GM12801 (cell line): ENCODE measurements around the gene GLOD5.

Source experiments
- TF ChIP-seq, protein P1 (sequence below): IDR thresholded peaks from one replicate; pipeline ENCODE4 v1.5.1; 2011; ENCODE audit warnings: control low read depth; ENCODE audit not compliant: insufficient read length; ENCODE audit errors: extremely low read depth

The GLOD5 gene

DNA sequence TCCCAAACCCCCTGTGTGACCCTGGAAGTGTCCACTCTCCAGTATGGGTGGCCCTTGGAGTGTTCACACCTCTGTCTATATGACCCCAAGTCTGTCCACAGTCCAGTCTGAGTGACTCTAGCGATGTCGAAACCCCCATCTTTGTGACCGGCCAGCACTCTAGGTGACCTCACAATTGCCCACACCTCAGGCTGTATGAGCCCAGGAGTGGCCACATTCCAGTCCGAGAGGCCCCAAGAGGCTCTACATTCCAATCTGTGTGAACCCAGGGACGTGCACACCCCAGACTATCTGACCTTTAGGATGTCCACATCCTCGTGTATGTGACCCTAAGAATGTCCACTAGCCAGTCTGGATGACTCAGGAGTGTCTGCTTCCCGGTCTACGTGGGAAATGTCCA, 7.3 kb upstream of the GLOD5 start:
- TF ChIP-seq, protein P1, sequence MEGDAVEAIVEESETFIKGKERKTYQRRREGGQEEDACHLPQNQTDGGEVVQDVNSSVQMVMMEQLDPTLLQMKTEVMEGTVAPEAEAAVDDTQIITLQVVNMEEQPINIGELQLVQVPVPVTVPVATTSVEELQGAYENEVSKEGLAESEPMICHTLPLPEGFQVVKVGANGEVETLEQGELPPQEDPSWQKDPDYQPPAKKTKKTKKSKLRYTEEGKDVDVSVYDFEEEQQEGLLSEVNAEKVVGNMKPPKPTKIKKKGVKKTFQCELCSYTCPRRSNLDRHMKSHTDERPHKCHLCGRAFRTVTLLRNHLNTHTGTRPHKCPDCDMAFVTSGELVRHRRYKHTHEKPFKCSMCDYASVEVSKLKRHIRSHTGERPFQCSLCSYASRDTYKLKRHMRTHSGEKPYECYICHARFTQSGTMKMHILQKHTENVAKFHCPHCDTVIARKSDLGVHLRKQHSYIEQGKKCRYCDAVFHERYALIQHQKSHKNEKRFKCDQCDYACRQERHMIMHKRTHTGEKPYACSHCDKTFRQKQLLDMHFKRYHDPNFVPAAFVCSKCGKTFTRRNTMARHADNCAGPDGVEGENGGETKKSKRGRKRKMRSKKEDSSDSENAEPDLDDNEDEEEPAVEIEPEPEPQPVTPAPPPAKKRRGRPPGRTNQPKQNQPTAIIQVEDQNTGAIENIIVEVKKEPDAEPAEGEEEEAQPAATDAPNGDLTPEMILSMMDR, result no peak

DNA sequence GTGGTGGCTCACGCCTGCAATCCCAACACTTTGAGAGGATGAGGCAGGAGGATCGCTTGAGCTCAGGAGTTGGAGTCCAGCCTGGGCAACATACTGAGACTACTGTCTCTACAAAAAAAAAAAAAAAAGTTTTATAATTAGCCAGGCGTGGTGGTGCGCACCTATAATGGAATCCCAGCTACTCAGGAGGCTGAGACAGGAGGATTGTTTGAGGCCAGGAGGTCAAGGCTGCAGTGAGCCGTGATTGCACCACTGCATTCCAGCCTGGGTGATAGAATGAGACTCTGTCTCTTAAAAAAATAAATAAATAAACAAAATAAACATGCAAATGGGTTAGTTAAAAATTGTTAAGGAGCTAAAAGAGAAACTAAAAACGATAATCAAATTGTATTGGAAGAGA, 7.7 kb downstream of the GLOD5 start:
- TF ChIP-seq, protein P1, result no peak

DNA sequence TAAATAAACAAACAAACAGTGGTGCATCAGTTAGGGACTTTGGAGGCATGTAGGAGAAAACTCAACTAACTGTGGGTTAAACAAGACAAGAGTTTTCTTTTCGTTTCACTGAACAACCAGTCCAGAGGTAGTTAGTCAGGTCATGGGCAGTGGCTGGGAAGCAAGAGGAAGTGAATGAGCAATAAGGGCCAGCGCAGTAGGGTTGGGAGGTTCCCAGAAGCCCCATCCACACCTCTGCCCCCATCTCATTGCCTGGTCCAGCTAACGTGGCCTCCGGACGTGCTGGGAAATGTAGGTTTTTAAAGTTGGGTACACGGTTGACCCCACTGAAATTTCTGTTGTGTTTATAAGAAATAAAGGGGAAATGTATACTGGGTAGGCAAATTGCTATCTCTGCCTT, 8.7 kb downstream of the GLOD5 start:
- TF ChIP-seq, protein P1, result no peak

DNA sequence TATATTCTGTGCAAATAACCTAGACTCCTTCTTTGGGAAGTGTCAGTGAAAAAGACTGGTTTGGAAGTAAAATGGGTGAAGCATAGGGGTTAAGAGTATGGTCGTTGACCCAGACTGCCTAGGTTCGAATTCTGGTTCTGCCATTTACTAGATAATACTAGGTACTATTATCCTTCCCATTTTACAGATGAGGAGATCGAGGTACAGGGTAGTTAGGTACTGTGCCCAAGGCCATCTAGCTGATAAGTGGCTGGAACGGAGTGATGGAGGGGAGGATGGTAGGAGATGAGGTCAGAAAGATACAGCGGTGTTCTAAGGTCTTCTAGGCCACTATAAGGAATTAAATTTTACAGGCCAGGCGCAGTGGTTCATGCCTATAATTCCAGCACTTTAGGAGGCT, 11.1 kb downstream of the GLOD5 start:
- TF ChIP-seq, protein P1, result no peak

DNA sequence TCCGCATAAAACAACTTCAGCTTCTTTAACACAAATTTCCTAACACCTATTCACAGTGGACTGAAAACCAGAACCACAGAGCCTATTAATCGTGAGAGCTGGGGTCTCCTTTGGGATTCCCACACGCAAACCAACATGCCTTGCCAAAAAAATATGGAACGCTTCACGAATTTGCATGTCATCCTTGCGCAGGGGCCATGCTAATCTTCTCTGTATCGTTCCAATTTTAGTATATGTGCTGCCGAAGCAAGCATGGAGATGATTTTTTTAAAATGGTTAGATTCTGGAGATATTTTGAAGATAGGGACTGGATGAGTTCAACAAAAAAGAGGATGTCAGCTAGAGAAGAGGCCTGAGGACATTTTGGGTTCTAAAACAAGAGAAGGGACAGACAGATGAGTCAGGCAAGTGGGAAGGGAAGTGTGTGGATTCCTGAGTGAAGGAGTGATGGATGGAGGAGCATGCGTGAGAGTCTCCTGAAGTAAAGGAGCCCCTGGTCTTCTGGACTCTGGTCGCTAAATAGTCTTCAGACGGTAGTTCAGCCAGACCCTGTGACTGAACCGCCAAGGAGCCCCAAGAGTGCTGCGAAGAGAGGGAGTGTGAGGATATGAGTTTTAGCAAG, 15.4 kb downstream of the GLOD5 start:
- TF ChIP-seq, protein P1, result no peak

DNA sequence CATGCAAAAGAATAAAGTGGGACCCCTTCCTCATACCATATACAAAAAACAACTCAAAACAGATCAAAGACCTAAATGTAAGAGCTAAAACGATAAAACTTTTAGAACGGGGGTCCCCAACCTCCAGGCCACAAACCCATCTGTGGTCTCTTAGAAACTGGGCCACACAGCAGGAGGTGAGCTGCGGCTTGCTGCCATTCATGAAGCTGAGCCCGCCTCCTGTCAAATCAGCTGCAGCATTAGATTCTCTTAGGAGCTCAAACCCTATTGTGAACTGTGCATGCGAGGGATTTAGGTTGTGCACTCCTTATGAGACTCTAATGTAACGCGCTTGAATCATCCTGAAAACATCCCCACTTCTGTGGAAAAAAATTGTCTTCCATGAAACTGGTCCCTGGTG, 17.9 kb downstream of the GLOD5 start:
- TF ChIP-seq, protein P1, result no peak

DNA sequence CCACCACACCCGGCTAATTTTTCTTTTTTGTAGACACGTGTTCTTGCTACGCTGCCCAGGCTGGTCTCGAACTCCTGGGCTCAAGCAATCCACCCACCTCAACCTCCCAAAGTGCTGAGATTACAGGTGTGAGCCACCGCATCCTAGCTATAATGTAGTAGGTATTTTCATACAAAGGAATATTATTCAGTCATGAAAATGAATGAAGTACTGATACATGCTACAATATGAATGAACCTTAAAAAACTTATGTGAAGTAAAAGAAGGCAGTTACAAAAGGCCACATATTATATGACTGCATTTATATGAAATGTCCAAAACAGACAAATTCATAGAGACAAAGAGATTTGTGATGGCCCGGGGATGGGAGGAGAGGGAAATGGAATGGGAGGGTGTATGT, 20.2 kb downstream of the GLOD5 start:
- TF ChIP-seq, protein P1, result no peak
